ENCODE results near the gene TAF4.
"Not testable (repeated sequence)": the region's sequence is repeated elsewhere in the genome, so short reads cannot be mapped to it uniquely, and the experiment has no call there.

Gene TAF4

DNA sequence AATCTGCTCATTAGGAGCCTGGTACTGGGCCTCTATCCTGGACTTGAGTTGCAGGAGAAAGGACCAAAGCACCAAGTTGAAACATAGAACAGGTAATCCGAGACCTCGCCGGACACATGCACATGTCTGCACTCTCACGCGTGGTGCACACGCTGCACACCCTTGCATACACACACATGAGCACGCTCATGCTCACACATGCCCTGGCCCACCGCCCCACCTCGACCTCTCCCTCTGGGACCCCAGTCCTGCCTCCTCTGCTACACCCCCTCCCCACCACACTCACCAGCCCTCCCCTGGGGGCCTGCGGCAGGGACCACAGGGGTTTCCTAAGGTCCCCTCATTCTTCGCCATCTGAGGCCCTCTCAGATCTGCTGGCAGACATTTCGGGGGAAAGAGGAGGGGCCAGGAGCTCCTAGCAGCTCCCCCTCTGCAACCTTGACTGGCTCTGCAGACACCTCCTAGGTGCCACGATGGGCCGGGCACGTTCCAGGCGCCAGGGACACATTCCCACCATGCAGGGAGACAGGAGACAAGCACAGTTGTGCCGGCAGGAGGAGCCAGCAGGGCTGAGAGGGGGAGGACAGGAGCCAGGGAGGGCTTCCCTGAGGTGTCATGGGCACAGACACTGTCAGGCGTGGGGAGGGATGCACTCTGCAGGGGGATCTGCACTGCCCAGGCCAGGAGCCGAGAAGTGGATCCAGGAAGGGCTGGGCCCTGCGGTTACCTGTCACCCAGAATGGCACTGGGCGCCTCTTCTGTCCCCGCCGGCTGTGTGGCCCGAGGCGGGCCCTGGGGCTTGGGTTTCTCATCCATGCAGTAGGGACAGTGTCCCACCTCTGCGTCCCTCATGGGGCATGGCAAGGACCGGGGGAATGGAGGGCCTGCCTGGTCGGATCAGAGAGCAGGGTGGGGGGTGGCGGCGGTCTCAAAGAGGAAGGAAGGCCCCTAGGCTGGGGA is 31.0 kb upstream of the TAF4 start:
- ChIA-PET CTCF (no interaction called here), POLR2A (no interaction called here)
- TF ChIP-seq FOXK2 (IDR thresholded peaks at IDR 0.05) (no peak), FOXM1 (IDR thresholded peaks at IDR 0.05; ENCODE audit: borderline replicate concordance) (no peak), TARDBP (IDR thresholded peaks at IDR 0.05) (no peak), HDGF (IDR thresholded peaks at IDR 0.05; ENCODE audit: borderline replicate concordance) (no peak)
- DNase-seq (ENCODE audit: extremely low spot score): no peak

DNA sequence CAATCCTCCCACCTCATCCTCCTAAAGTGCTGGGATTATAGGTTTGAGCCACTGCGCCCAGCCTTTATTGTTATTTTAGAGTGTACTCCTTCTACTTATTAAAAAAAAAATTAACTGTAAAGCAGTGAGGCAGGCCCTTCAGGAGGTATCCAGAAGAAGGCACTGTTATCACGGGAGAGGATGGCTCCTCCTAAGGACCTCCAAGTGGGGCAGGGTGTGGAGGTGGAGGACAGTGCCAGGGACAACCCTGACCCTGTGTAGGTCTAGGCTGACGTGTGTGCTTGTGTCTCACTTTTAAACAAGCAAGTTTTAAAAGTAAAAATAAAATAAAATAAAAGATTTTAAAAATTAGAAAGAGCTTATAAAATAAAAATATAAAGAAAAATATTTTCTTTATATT is 23.7 kb upstream of the TAF4 start:
- POLR2A ChIA-PET: interaction anchor here (0.9 to 4.2 kb wide), 3 partner anchors 9 to 32 kb away, joined by 3 to 16 read pairs (median 4); partner anchors contain the start of gene TAF4
- no peak for TF ChIP-seq ARNT (IDR thresholded peaks at IDR 0.05)
- TF ChIP-seq FOXK2 (IDR thresholded peaks at IDR 0.05): no peak
- TF ChIP-seq SUZ12 (IDR thresholded peaks at IDR 0.05): no peak
- no peak for DNase-seq (ENCODE audit: extremely low spot score)
- CTCF ChIA-PET: no interaction called here

DNA sequence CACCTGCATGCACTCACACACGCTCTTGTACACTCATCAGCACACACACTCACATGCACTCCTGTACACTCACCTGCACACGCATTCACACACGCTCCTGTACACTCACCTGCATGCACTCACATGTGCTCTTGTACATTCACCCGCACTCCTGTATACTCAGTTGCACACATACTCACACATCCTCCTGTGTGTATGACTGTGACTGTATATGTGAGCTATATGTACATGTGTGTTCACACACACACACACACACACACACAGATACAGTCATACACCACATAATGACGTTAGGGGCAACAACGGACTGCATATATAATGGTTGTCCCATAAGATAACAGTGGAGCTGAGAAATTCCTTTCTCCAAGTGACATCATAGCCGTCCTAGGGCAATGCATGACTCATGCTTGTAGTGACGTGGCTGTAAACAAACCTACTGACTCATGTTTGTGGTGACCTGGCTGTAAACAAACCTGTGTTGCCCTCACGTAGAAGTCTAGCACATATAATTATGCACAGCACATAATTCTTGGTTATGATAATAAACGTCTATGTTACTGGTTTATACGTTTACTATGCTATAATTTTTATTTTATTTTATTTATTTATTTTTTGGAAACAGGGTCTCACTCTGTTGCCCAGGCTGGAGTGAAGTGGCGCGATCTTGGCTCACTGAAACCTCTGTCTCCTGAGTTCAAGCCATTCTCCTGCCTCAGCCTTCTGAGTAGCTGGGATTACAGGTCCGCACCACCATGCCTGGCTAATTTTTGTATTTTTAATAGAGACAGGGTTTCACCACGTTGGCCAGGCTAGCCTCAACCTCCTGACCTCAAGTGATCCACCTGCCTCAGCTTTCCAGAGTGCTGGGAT is 22.8 kb upstream of the TAF4 start:
- DNase-seq (ENCODE audit: extremely low spot score): no peak
- TF ChIP-seq ZNF384 (IDR thresholded peaks at IDR 0.05): no peak
- CTCF ChIA-PET: no interaction called here
- POLR2A ChIA-PET: interaction anchor here (0.9 to 4.2 kb wide), 2 partner anchors 10 to 22 kb away, joined by 3 to 16 read pairs; partner anchors contain the start of gene TAF4

DNA sequence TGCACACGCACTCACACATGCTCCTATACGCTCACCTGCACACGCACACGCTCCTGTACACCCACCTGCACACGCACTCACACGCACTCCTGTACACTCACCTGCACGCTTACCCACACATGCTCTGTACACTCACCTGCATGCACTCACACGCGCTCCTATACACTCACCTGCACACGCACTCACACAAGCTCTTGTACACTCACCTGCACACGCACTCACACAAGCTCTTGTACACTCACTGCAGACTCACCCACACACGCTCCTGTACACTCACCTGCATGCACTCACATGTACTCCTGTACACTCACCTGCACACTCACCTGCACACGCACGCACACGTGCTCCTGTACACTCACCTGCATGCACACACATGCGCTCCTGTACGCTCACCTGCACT is 22.0 kb upstream of the TAF4 start:
- ChIA-PET POLR2A (interaction anchor here (4.2 kb wide), 1 partner anchor 21 kb away, joined by 16 read pairs; the partner anchor contains the start of gene TAF4), CTCF (no interaction called here)

DNA sequence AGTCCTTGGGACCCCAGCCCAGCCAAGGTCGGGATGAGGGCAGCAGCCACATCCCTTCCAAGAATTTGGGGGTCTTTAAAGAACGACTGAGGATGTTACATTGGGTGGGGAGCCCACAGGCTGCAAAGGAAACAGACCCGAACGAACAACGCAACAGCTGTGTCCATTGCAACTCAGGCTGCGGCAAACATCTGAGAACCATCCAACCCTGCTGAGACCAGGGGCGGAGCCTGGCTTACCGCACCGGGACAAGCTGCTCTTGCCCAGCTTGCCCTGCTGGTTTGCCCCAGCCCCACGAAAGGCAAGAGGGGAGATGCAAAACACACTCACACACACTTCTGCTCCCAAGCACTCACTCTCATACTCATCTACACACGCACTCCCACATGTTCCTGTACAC is 21.5 kb upstream of the TAF4 start:
- ChIA-PET CTCF (no interaction called here), POLR2A (interaction anchor here (4.2 kb wide), 1 partner anchor 21 kb away, joined by 16 read pairs; the partner anchor contains the start of gene TAF4)
- TF ChIP-seq FOXM1 (IDR thresholded peaks at IDR 0.05; ENCODE audit: borderline replicate concordance) (no peak), ARNT (IDR thresholded peaks at IDR 0.05) (no peak), ELF4 (IDR thresholded peaks at IDR 0.05) (no peak), TARDBP (IDR thresholded peaks at IDR 0.05) (no peak), FOXK2 (IDR thresholded peaks at IDR 0.05) (no peak), SP1 (IDR thresholded peaks at IDR 0.05) (no peak), SUZ12 (IDR thresholded peaks at IDR 0.05) (no peak), LEF1 (IDR thresholded peaks at IDR 0.05; ENCODE audit: borderline replicate concordance) (no peak), L3MBTL2 (conservative IDR thresholded peaks at IDR 0.05) (no peak)
- TF ChIP-seq, protein P1, sequence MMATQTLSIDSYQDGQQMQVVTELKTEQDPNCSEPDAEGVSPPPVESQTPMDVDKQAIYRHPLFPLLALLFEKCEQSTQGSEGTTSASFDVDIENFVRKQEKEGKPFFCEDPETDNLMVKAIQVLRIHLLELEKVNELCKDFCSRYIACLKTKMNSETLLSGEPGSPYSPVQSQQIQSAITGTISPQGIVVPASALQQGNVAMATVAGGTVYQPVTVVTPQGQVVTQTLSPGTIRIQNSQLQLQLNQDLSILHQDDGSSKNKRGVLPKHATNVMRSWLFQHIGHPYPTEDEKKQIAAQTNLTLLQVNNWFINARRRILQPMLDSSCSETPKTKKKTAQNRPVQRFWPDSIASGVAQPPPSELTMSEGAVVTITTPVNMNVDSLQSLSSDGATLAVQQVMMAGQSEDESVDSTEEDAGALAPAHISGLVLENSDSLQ (IDR thresholded peaks at IDR 0.05): no peak
- DNase-seq (ENCODE audit: extremely low spot score): no peak

More for the DNA sequence above, 22.0 kb upstream of the TAF4 start:
- no peak for DNase-seq (ENCODE audit: extremely low spot score)
- TF ChIP-seq FOXM1 (IDR thresholded peaks at IDR 0.05; ENCODE audit: borderline replicate concordance): no peak
- no peak for TF ChIP-seq NFRKB (IDR thresholded peaks at IDR 0.05)
- TF ChIP-seq L3MBTL2 (conservative IDR thresholded peaks at IDR 0.05): no peak
- TF ChIP-seq ELF4 (IDR thresholded peaks at IDR 0.05): no peak
- no peak for TF ChIP-seq SP1 (IDR thresholded peaks at IDR 0.05)
- TF ChIP-seq, protein P1 (IDR thresholded peaks at IDR 0.05): no peak

DNA sequence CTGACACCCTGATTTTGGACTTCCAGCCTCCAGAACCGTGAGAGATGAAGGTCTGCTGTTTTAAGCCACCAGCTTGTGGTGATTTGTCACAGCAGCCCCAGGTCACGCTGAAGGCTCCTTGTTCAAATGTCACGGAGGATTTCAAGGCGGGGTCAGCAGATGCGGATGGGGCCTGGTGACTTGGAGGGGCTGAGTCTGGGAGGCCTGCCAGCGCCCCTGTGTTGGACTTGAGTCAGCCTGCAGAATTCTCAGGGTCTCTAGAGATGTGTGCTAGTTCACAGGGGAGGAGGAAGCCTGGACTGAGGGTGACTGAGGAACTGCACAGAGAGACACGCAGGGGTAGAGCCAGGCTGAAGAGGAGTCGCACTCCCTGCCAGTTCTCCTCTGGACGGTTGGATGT is 19.5 kb upstream of the TAF4 start:
- no peak for DNase-seq (ENCODE audit: extremely low spot score)
- POLR2A ChIA-PET: no interaction called here
- CTCF ChIA-PET: no interaction called here
- no peak for TF ChIP-seq ARNT (IDR thresholded peaks at IDR 0.05)
- TF ChIP-seq BHLHE40 (IDR thresholded peaks at IDR 0.05; ENCODE audit: borderline replicate concordance): no peak
- TF ChIP-seq SUZ12 (IDR thresholded peaks at IDR 0.05): no peak
- TF ChIP-seq ELF4 (IDR thresholded peaks at IDR 0.05): no peak
- TF ChIP-seq FOXM1 (IDR thresholded peaks at IDR 0.05; ENCODE audit: borderline replicate concordance): no peak
- TF ChIP-seq TARDBP (IDR thresholded peaks at IDR 0.05): no peak
- no peak for TF ChIP-seq FOXA1 (IDR thresholded peaks at IDR 0.05)
- TF ChIP-seq SP1 (IDR thresholded peaks at IDR 0.05): no peak
- no peak for TF ChIP-seq FOXK2 (IDR thresholded peaks at IDR 0.05)
- no peak for TF ChIP-seq HDGF (IDR thresholded peaks at IDR 0.05; ENCODE audit: borderline replicate concordance)
- TF ChIP-seq, protein P1 (IDR thresholded peaks at IDR 0.05): no peak
- no peak for TF ChIP-seq CTBP1 (IDR thresholded peaks at IDR 0.05; ENCODE audit: borderline replicate concordance)
- no peak for TF ChIP-seq ZNF384 (IDR thresholded peaks at IDR 0.05)
- TF ChIP-seq NFRKB (IDR thresholded peaks at IDR 0.05): no peak
- no peak for TF ChIP-seq LEF1 (IDR thresholded peaks at IDR 0.05; ENCODE audit: borderline replicate concordance)
- TF ChIP-seq L3MBTL2 (conservative IDR thresholded peaks at IDR 0.05): no peak

DNA sequence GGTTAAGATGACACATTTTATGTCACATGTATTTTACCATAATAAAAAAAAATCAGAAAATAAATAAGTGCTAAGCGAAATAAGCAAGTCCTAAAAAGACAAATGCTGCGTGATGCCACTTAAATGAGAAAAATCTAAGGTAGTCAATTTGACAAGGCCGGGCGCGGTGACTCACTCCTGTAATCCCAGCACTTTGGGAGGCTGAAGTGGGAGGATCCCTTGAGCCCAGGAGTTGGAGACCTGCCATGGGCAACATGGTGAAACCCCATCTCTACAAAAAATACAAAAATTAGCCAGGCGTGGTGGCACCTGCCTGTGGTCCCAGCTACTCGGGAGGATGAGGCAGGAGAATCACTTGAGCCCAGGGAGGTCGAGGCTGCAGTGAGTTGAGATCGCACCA is 18.5 kb upstream of the TAF4 start:
- CTCF ChIA-PET; POLR2A ChIA-PET; DNase-seq (ENCODE audit: extremely low spot score): not testable (repeated sequence)

Data from HEK293T (cell line).